Spleen (tissue), 7 donors: ENCODE data around the gene CRACDL.

ENCODE experiments used
- POLR2A ChIP-seq, 3 donors: fragments of 450-650 bp; IDR thresholded peaks; one replicate each; pipeline ENCODE4 v1.5.1; 2017; ENCODE audit warnings: antibody characterized with exemption in 3 of 3, mild to moderate bottlenecking in 1 of 3
- POLR2AphosphoS5 ChIP-seq, 3 donors: sonication (generic); formaldehyde crosslinking; IDR thresholded peaks; one replicate each; pipeline ENCODE4 v1.5.1; 2017; ENCODE audit warnings: antibody characterized with exemption in 3 of 3
- TF ChIP-seq, protein P1 (sequence below), 11 experiments: fragments of 200-600 bp in 7 of 11; fragments of 450-650 bp in 4 of 11; sonication (generic) in 4 of 11; IDR thresholded peaks in 8 of 11; conservative IDR thresholded peaks in 3 of 11; 1 replicate in 7 of 11; 2 replicates in 4 of 11; pipeline versions ENCODE4 v1.4.0 to v1.8.0; 2016 to 2021; ENCODE audit warnings: antibody characterized with exemption in 11 of 11, inconsistent platforms in 4 of 11, mild to moderate bottlenecking in 1 of 11
- donor health status: DM: no; HTN: no; CAD: no; lungs with moderate emphysema.
- donor health status: DM: no; HTN: no; CAD: no.
- donor health status: DM: no; HTN: no; CAD: no.

DNA sequence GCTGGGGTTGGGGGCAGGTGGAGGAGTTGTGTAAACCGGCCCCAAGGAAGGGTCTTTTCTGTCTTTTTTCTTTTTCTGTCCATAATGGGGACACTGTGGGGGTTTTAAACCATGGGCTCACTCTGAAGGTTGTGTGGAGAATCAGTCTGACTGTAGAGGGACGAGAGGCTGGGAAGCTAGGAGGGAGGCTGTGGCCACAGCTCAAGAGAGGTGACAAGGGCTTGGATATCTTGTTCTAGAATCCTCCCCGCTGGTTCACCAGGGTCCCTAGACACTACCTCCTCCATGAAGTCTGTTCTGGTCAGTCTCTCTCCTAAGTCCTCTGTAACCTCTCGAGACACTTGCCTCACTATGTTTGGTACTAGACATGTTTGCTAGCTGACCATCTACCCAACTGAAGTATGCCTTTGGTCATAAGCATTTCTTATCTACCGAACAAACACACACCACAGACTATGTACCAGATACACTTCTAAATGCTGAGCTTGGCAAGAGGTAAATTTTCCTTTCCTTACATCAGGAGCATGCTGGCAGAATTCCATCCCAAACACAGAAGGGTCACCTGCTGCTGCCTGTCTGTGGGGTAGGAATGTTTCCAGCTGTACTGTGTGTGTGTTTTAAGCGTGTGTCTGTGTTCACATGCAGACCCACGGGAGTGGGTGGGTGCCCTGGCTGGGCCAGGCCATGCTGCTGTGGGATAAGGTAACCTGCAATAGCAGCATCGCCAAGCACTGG lies 135.5 kb downstream of the CRACDL start:
- TF ChIP-seq POLR2AphosphoS5 (IDR thresholded peaks at IDR 0.05) (no peak), POLR2A (IDR thresholded peaks at IDR 0.05) (no peak)
- TF ChIP-seq, protein P1, sequence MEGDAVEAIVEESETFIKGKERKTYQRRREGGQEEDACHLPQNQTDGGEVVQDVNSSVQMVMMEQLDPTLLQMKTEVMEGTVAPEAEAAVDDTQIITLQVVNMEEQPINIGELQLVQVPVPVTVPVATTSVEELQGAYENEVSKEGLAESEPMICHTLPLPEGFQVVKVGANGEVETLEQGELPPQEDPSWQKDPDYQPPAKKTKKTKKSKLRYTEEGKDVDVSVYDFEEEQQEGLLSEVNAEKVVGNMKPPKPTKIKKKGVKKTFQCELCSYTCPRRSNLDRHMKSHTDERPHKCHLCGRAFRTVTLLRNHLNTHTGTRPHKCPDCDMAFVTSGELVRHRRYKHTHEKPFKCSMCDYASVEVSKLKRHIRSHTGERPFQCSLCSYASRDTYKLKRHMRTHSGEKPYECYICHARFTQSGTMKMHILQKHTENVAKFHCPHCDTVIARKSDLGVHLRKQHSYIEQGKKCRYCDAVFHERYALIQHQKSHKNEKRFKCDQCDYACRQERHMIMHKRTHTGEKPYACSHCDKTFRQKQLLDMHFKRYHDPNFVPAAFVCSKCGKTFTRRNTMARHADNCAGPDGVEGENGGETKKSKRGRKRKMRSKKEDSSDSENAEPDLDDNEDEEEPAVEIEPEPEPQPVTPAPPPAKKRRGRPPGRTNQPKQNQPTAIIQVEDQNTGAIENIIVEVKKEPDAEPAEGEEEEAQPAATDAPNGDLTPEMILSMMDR (IDR thresholded peaks at IDR 0.05 in 8 of 11, conservative IDR thresholded peaks at IDR 0.05 in 3 of 11): no peak
